ENCODE measurements around the gene SLC22A16.

SLC22A16 gene

GRCh38 chr6:110522427-110522826, 46.0 kb upstream of the SLC22A16 start:
- no peaks in the 10 kb centered on the region for H3K9me3 ChIP-seq (ENCODE audit: insufficient read depth, low read length)
- H3K36me3 ChIP-seq (replicated peaks; ENCODE audit: low read depth, low read length): no peaks in the 10 kb centered on the region
- no peak overlapping the region for H3K4me3 ChIP-seq (ENCODE audit: low read length)
- H3K79me2 ChIP-seq (ENCODE audit: low read length): no peaks in the 10 kb centered on the region
- peaks cover 13% of the 10 kb centered on the region; the same call in 1 of the 2 replicates for H3K27me3 ChIP-seq (ENCODE audit: low read depth, low read length)
- 0 out of 2 replicates have a peak, but pooled peaks cover 3% of the 10 kb centered on the region for H3K4me1 ChIP-seq (ENCODE audit: low read length)
- H4K20me1 ChIP-seq (ENCODE audit: insufficient read depth, low read length): no peaks in the 10 kb centered on the region
- H3K9ac ChIP-seq (ENCODE audit: low read length): no peak overlapping the region
- H3K27ac ChIP-seq (ENCODE audit: low read length): no peak overlapping the region
- no peak overlapping the region for H2AFZ ChIP-seq (ENCODE audit: low read depth, low read length)
- no peak for TF ChIP-seq CTCF (IDR thresholded peaks at IDR 0.05; ENCODE audit: low read depth, low read length)
- no peak for TF ChIP-seq EZH2phosphoT487 (IDR thresholded peaks at IDR 0.05; ENCODE audit: low read depth)
- no peak overlapping the region for H3K4me2 ChIP-seq (ENCODE audit: low read length)

GRCh38 chr6:110520992-110521543, 44.7 kb upstream of the SLC22A16 start:
- Histone ChIP-seq H2AFZ (ENCODE audit: low read depth, low read length) (no peak overlapping the region), H3K4me1 (ENCODE audit: low read length) (0 out of 2 replicates have a peak, but pooled peaks cover 3% of the 10 kb centered on the region), H3K9ac (ENCODE audit: low read length) (no peak overlapping the region), H3K36me3 (replicated peaks; ENCODE audit: low read depth, low read length) (no peaks in the 10 kb centered on the region), H4K20me1 (ENCODE audit: insufficient read depth, low read length) (no peaks in the 10 kb centered on the region), H3K4me2 (ENCODE audit: low read length) (no peak overlapping the region), H3K27ac (ENCODE audit: low read length) (no peak overlapping the region), H3K4me3 (ENCODE audit: low read length) (no peak overlapping the region), H3K27me3 (ENCODE audit: low read depth, low read length) (peaks cover 13% of the 10 kb centered on the region; the same call in 1 of the 2 replicates), H3K79me2 (ENCODE audit: low read length) (no peaks in the 10 kb centered on the region), H3K9me3 (ENCODE audit: insufficient read depth, low read length) (no peaks in the 10 kb centered on the region)
- no peak for TF ChIP-seq CTCF (IDR thresholded peaks at IDR 0.05; ENCODE audit: low read depth, low read length)
- TF ChIP-seq EZH2phosphoT487 (IDR thresholded peaks at IDR 0.05; ENCODE audit: low read depth): no peak

- Histone ChIP-seq H3K36me3 (replicated peaks; ENCODE audit: low read depth, low read length) (no peaks in the 10 kb centered on the region), H2AFZ (ENCODE audit: low read depth, low read length) (no peak overlapping the region), H3K4me3 (ENCODE audit: low read length) (no peak overlapping the region), H3K9me3 (ENCODE audit: insufficient read depth, low read length) (no peaks in the 10 kb centered on the region), H3K27me3 (ENCODE audit: low read depth, low read length) (peaks cover 13% of the 10 kb centered on the region; the same call in 1 of the 2 replicates), H3K4me1 (ENCODE audit: low read length) (0 out of 2 replicates have a peak, but pooled peaks cover 3% of the 10 kb centered on the region), H4K20me1 (ENCODE audit: insufficient read depth, low read length) (no peaks in the 10 kb centered on the region), H3K79me2 (ENCODE audit: low read length) (no peaks in the 10 kb centered on the region), H3K27ac (ENCODE audit: low read length) (no peak overlapping the region), H3K4me2 (ENCODE audit: low read length) (0 out of 2 replicates have a peak overlapping the region, but pooled peaks have one; percentile 17), H3K9ac (ENCODE audit: low read length) (no peak overlapping the region)
- TF ChIP-seq EZH2phosphoT487 (IDR thresholded peaks at IDR 0.05; ENCODE audit: low read depth) (no peak), CTCF (IDR thresholded peaks at IDR 0.05; ENCODE audit: low read depth, low read length) (no peak)
Measured at GRCh38 chr6:110520209-110520965, 44.0 kb upstream of the SLC22A16 start.

GRCh38 chr6:110517601-110518281, 41.3 kb upstream of the SLC22A16 start:
- H3K4me2 ChIP-seq (ENCODE audit: low read length): no peak overlapping the region
- no peak overlapping the region for H2AFZ ChIP-seq (ENCODE audit: low read depth, low read length)

More at GRCh38 chr6:110517601-110518281, 41.3 kb upstream of the SLC22A16 start:
- Histone ChIP-seq H3K79me2 (ENCODE audit: low read length) (no peaks in the 10 kb centered on the region), H4K20me1 (ENCODE audit: insufficient read depth, low read length) (no peaks in the 10 kb centered on the region), H3K4me1 (ENCODE audit: low read length) (peaks cover 9% of the 10 kb centered on the region; the same call in 1 of the 2 replicates), H3K9ac (ENCODE audit: low read length) (no peak overlapping the region), H3K9me3 (ENCODE audit: insufficient read depth, low read length) (no peaks in the 10 kb centered on the region), H3K4me3 (ENCODE audit: low read length) (no peak overlapping the region), H3K27ac (ENCODE audit: low read length) (no peak overlapping the region), H3K36me3 (replicated peaks; ENCODE audit: low read depth, low read length) (no peaks in the 10 kb centered on the region), H3K27me3 (ENCODE audit: low read depth, low read length) (peaks cover 13% of the 10 kb centered on the region; the same call in 1 of the 2 replicates)
- TF ChIP-seq EZH2phosphoT487 (IDR thresholded peaks at IDR 0.05; ENCODE audit: low read depth) (no peak), CTCF (IDR thresholded peaks at IDR 0.05; ENCODE audit: low read depth, low read length) (no peak)

All from OCI-LY3 (cell line).